HG03175 (cell line): Measurements from ENCODE around the gene MRPS27.

ENCODE experiments used
- ATAC-seq: cut with Tn5 transposase; IDR thresholded peaks from one replicate; pipeline ENCODE4 v1.9.1; 2021; ENCODE audit warnings: mild to moderate bottlenecking, moderate library complexity; ENCODE audit not compliant: unreplicated experiment

Gene MRPS27

GRCh38 chr5:72266862-72267261 lies 53.2 kb downstream of the MRPS27 start:
- ATAC-seq = no peak

DNA sequence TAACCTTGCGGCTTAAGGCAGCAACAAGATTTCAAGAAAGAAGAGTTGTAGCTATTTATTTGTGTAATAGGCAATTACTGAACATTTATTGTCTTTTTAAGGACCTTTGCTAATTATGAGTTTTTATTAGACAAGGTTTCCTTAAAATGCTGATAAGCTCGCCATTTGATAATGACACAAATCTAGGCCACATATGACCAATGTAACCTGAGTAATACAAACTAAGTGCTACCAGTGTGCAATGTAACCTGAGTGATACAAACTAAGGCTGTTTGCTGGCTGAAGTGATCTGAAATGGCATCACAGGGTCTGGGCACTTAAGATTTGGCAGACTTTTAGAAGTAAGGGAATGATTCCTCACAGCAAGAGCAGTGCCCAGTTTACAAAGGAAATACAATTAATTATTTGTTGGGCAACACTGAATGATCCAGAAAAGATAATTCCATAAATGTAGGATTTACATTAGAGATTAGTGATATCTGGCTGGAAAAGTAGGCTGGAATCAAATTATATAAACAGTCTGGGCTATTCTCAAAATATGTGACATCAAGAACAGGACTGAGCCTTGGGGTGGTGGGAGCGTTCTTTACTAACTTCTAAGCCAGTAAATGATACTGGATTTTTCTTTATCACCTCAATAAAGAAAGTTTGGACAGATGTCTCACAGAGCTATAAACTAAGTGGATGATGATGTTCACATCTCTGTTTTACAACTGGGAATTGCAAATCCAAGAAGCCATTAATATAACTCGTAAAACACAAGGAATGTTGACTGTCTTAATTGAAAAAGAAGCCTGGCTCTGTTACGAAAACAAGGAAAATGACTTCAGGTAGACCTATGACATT lies 54.8 kb downstream of the MRPS27 start:
- no peak for ATAC-seq

- ATAC-seq = no peak
Measured at GRCh38 chr5:72256536-72256935, 63.5 kb downstream of the MRPS27 start.

- ATAC-seq = no peak
Measured at GRCh38 chr5:72255670-72256069, 64.4 kb downstream of the MRPS27 start.

DNA sequence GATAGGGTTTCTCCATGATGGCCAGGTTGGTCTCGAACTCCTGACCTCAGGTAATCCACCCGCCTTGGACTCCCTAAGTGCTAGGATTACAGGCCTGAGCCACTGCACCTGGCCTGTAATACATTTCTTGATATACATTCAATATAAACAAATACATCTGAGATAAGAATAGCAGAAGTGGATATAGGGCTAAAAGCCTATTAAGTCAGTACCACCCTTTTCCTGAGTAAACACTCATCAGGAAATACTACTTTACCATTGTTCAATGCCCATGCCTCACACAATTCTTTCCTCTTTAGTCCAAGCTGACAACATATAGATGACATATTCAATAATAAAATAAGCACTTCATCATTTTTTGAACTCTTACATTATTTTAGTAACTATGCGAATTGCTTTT lies 64.8 kb downstream of the MRPS27 start:
- ATAC-seq = no peak

DNA sequence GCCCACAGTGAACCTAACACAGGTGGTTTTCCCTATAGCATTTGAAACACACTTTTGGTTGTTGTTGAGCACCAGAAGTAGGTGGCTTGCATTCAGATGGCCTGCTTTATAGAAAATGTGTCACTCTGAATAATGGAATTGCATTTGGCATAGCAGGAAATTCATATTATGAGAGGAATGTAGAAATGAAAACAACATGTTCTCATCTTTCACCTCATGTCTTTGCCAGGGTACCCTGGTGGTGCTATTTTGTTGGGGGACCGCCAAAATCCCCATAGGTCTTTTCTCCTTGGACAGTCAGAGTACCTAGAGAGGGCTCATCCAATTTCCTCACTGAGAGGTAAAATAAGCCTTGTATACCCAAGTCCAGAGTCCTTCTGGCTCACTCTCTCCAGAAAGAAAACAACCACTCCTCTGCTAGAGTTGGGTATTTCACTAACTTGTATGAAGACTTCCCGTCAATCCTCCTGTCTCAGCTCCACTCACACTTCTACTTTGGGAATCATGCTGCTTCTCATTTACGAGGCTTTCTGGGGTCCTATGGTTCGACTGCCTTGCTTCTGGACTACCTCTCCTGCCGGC lies 67.4 kb downstream of the MRPS27 start:
- ATAC-seq = no peak

- no peak for ATAC-seq
Measured at GRCh38 chr5:72252008-72252407, 68.0 kb downstream of the MRPS27 start.

- no peak for ATAC-seq
Measured at GRCh38 chr5:72251386-72251785, 68.7 kb downstream of the MRPS27 start.

- no peak for ATAC-seq
Measured at GRCh38 chr5:72248410-72248981, 71.5 kb downstream of the MRPS27 start.

GRCh38 chr5:72246954-72247442 lies 73.0 kb downstream of the MRPS27 start:
- no peak for ATAC-seq

GRCh38 chr5:72245951-72246532 lies 74.0 kb downstream of the MRPS27 start:
- ATAC-seq = no peak

DNA sequence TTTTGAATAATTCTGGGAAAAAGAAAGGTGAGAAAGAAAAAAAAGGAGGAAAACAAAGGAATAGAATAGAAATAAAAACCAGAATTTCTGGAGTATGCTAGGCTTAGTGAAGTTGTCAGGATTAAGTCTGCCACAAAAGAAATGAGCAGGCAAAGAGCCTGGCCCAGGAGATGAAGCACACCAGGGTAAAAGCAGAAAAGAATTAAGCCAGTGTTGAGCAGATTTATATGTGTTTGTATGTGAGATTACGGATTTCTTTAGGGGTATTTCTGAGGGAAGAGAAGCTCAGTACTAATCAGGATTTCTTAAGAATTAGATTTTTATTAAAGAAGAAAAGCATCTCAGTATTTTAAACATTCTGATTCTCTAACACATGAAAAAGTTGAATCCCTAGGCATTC lies 74.5 kb downstream of the MRPS27 start:
- ATAC-seq = no peak

- ATAC-seq = peak; percentile 90
Measured at GRCh38 chr5:72244862-72245371, 75.1 kb downstream of the MRPS27 start.

GRCh38 chr5:72243706-72244105 lies 76.3 kb downstream of the MRPS27 start:
- no peak for ATAC-seq

GRCh38 chr5:72242796-72243475 lies 77.1 kb downstream of the MRPS27 start:
- no peak for ATAC-seq

DNA sequence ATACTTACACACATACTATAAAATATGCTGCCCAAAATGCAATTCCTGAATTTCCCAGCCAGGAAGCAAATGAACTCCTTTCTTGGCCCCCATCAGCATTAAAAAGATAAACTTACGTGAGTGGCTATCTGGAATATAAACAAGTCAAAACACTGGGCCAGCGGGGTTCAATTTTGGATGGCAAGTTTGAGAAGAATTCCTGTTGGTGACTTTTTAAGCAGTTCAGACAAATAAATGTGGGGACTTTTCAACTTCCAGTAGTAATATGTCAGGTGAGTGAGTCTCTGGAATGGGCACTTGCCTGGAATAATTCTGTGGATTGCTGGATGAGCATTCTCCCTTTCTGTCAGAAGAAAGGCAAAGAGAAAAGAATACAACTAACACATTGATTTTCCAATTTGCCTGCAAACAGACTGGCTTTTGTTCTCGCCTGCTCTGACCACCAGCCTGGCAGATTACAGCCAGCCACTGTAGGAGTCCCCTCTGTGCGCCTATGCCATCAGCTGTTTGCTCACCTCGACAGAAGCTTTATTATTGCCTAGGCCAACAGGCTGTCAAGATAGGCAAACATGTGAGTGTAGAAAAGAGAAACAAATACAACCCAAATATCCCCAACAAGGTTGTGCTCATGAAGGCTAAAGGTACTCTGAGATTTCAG lies 78.6 kb downstream of the MRPS27 start:
- no peak for ATAC-seq

DNA sequence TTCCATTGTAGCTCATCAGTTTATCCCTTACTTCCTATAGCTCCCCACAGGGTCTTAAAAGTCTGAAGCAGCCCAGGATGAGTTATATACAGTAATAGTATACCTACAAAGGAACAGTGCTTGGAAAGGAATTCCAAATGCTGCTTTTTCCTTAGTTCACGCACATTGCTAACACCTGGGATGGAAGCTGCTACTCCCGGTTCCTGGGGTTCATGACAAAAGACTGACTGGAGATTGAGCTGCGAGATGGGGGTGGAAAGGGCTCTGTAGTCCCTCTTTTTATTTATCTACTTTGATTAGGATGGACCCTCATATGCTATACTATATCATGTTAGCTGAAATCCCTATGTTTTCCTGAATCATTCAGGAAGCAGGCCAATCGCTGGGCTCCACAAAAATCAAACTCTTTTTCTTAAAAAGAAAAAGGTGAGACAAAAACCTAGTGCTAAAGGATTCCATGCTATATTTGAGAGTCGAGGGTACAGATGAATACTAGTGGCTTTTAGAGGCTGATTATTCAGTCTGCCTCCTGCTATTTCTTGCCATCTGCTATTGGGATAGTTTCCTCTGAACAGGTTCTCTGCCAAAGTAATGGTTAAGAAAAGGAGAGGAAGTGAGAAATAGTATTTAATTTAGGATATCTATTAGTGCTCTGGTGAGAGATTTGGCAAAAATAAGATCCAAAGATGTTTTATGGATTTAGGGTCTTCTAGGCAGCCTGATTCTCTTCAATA lies 81.2 kb downstream of the MRPS27 start:
- no peak for ATAC-seq

DNA sequence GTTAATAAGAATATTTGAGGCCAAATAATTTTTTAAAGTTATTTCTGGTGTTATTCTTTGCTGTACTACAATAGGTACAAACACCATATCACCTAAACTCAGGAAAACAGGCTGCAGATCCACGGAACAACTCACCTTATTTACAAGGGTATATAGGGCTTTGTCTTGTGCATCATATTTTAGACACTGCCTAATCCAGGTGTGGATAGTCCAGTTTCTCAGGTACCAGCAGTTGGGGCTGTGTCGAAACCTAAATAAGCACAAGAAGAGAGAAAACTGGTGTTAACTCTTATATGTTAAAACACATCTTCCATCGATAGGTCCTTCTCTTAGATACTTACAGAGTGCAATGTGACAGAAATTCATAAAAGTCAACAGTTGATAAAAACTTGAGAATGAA lies 82.2 kb downstream of the MRPS27 start:
- ATAC-seq = no peak

GRCh38 chr5:72237415-72237814 lies 82.6 kb downstream of the MRPS27 start:
- ATAC-seq = no peak

DNA sequence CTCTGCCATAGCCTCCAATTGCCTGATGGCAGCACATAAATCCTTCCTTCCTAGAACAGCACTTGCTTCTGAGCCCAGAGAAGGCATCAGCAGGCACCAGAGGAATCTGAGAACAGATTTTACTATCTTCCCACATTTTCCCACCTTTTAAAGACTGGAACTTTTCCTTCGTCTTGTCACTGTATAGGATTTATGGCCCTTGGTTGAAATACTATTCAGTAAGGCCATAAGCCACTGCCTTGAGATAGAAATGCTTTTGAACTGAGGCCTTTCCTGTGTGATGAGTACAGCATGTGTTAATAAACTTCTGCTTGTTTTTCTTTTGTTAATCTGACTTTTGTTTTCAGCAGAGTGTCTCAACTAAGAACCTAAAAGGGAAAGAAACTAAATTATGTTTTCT lies 84.3 kb downstream of the MRPS27 start:
- no peak for ATAC-seq
